Activated CD8-positive, alpha-beta memory T cell treated with anti-CD3 and anti-CD28 coated beads for 24 hours (primary cell): ENCODE data around the gene CDK16.

Experiments
- DNase-seq: peaks from one replicate; pipeline ENCODE4 v3.0.0-alpha.2; 2020

Gene CDK16

GRCh38 chrX:47218280-47218919 lies at the start of gene CDK16:
TSS of gene CDK16 (plus strand) at chrX:47218681. CDS start at chrX:47223558, 4,877 bp downstream.
- peak; percentile 94 for DNase-seq

- no peak for DNase-seq
These were observed 49.2 kb upstream of the CDK16 start for GRCh38 chrX:47169273-47169672.

GRCh38 chrX:47169726-47170515 lies 48.6 kb upstream of the CDK16 start:
- DNase-seq = peak; percentile 54

GRCh38 chrX:47170861-47171692 lies 47.4 kb upstream of the CDK16 start:
- DNase-seq = no peak

GRCh38 chrX:47171996-47172395 lies 46.5 kb upstream of the CDK16 start:
- DNase-seq = no peak

- DNase-seq = no peak
These were observed 45.9 kb upstream of the CDK16 start for GRCh38 chrX:47172549-47172948.

GRCh38 chrX:47172971-47173792 lies 45.3 kb upstream of the CDK16 start:
- peak; percentile 50 for DNase-seq

GRCh38 chrX:47174376-47174775 lies 44.1 kb upstream of the CDK16 start:
- DNase-seq = no peak

- no peak for DNase-seq
These were observed 43.5 kb upstream of the CDK16 start for GRCh38 chrX:47174846-47175587.

- no peak for DNase-seq
These were observed 42.9 kb upstream of the CDK16 start for GRCh38 chrX:47175588-47175980.

- no peak for DNase-seq
These were observed 42.3 kb upstream of the CDK16 start for GRCh38 chrX:47176101-47176740.

GRCh38 chrX:47177079-47177478 lies 41.4 kb upstream of the CDK16 start:
- no peak for DNase-seq

GRCh38 chrX:47178337-47178736 lies 40.1 kb upstream of the CDK16 start:
- no peak for DNase-seq

GRCh38 chrX:47179221-47179927 lies 39.1 kb upstream of the CDK16 start:
- no peak for DNase-seq

GRCh38 chrX:47179928-47180255 lies 38.6 kb upstream of the CDK16 start:
- DNase-seq = no peak

GRCh38 chrX:47180346-47180745 lies 38.1 kb upstream of the CDK16 start:
- DNase-seq = no peak

- no peak for DNase-seq
These were observed 37.2 kb upstream of the CDK16 start for GRCh38 chrX:47181301-47181700.

GRCh38 chrX:47182106-47182700 lies 36.3 kb upstream of the CDK16 start:
- DNase-seq = no peak

GRCh38 chrX:47184486-47184885 lies 34.0 kb upstream of the CDK16 start:
- no peak for DNase-seq

GRCh38 chrX:47185241-47185640 lies 33.2 kb upstream of the CDK16 start:
- DNase-seq = no peak
